ENCODE data around the gene SH3BP2.

The SH3BP2 gene

GRCh38 chr4:2839060-2839459, 46.2 kb downstream of the SH3BP2 start:
- H3K27ac ChIP-seq, result peak overlapping the region in 9 of 21 experiments; percentile 6 to 87 (median 81)
- no peak overlapping the region for H3K4me3 ChIP-seq

GRCh38 chr4:2842687-2843262, 49.9 kb downstream of the SH3BP2 start:
- H3K27ac ChIP-seq, result peak overlapping the region; percentile 86 to 99 (median 95)
- peak overlapping the region; percentile 51 to 91 (median 81) for H3K4me3 ChIP-seq

- H3K4me3 ChIP-seq, result peak within 1 kb of the TSS; percentile 51 to 91 (median 81)
- H3K27ac ChIP-seq, result peak within 1 kb of the TSS; percentile 86 to 99 (median 95)
These were observed 50.5 kb downstream of the SH3BP2 start, which contains the start of gene ADD1 for GRCh38 chr4:2843263-2843940. Gene ADD1, plus strand, starts transcription at chr4:2843844. Its CDS starts 32,072 bp downstream, at chr4:2875916.

GRCh38 chr4:2843941-2844584, 51.2 kb downstream of the SH3BP2 start:
- Histone ChIP-seq H3K4me3 (peak overlapping the region; percentile 51 to 91 (median 81)), H3K27ac (peak overlapping the region; percentile 86 to 99 (median 95))

GRCh38 chr4:2846172-2846571, 53.3 kb downstream of the SH3BP2 start:
- no peak overlapping the region for H3K4me3 ChIP-seq
- no peak overlapping the region for H3K27ac ChIP-seq

- Histone ChIP-seq H3K27ac (no peak overlapping the region), H3K4me3 (no peak overlapping the region)
These were observed 54.5 kb downstream of the SH3BP2 start for GRCh38 chr4:2847302-2847871.

GRCh38 chr4:2848449-2848848, 55.6 kb downstream of the SH3BP2 start:
- no peak overlapping the region for H3K4me3 ChIP-seq
- no peak overlapping the region for H3K27ac ChIP-seq

GRCh38 chr4:2849267-2850152, 56.6 kb downstream of the SH3BP2 start:
- H3K27ac ChIP-seq, result peak overlapping the region in 1 of 21 experiments; percentile 26
- H3K4me3 ChIP-seq, result no peak overlapping the region

- H3K4me3 ChIP-seq, result no peak overlapping the region
- no peak overlapping the region for H3K27ac ChIP-seq
These were observed 58.3 kb downstream of the SH3BP2 start for GRCh38 chr4:2850966-2851798.

- no peak overlapping the region for H3K27ac ChIP-seq
- no peak overlapping the region for H3K4me3 ChIP-seq
These were observed 59.6 kb downstream of the SH3BP2 start for GRCh38 chr4:2852481-2852921.

- Histone ChIP-seq H3K27ac (no peak overlapping the region), H3K4me3 (no peak overlapping the region)
These were observed 62.7 kb downstream of the SH3BP2 start for GRCh38 chr4:2855584-2855983.

GRCh38 chr4:2856266-2856665, 63.4 kb downstream of the SH3BP2 start:
- Histone ChIP-seq H3K27ac (no peak overlapping the region), H3K4me3 (no peak overlapping the region)

GRCh38 chr4:2857349-2857927, 64.6 kb downstream of the SH3BP2 start:
- Histone ChIP-seq H3K4me3 (no peak overlapping the region), H3K27ac (no peak overlapping the region)

- Histone ChIP-seq H3K4me3 (no peak overlapping the region), H3K27ac (peak overlapping the region in 2 of 21 experiments; percentile 7 to 27)
These were observed 65.7 kb downstream of the SH3BP2 start for GRCh38 chr4:2858451-2859217.

GRCh38 chr4:2859514-2859913, 66.6 kb downstream of the SH3BP2 start:
- Histone ChIP-seq H3K4me3 (no peak overlapping the region), H3K27ac (peak overlapping the region in 1 of 21 experiments; percentile 27)

- Histone ChIP-seq H3K27ac (peak overlapping the region in 5 of 21 experiments; percentile 3 to 55 (median 8)), H3K4me3 (no peak overlapping the region)
These were observed 67.8 kb downstream of the SH3BP2 start for GRCh38 chr4:2860391-2861348.
